Trophoblast cell (in vitro differentiated cells and primary cell): ENCODE data around the gene LVRN.

ENCODE experiments used
- DNase-seq, 2 donors: peaks; one replicate each; pipeline ENCODE4 v3.0.0-alpha.2; 2016
- H2AFZ ChIP-seq: 2 replicates; pipeline ENCODE4 v1.6.1; 2013; ENCODE audit warnings: low read length, moderate library complexity, mild to moderate bottlenecking; ENCODE audit not compliant: insufficient read depth, poor library complexity
- H2AK5ac ChIP-seq: 2 replicates; pipeline ENCODE4 v1.6.1; 2013; ENCODE audit warnings: mild to moderate bottlenecking, low read length
- H2BK120ac ChIP-seq: 2 replicates; pipeline ENCODE4 v1.6.1; 2013; ENCODE audit warnings: low read length, mild to moderate bottlenecking, moderate library complexity; ENCODE audit not compliant: insufficient read depth, poor library complexity
- H2BK12ac ChIP-seq: 2 replicates; pipeline ENCODE4 v1.6.1; 2013; ENCODE audit warnings: mild to moderate bottlenecking, low read length, moderate library complexity
- H2BK5ac ChIP-seq: 2 replicates; pipeline ENCODE4 v1.6.1; 2013; ENCODE audit warnings: low read length, low read depth, moderate library complexity, mild to moderate bottlenecking; ENCODE audit not compliant: poor library complexity
- H3K14ac ChIP-seq: 2 replicates; pipeline ENCODE4 v1.6.1; 2013; ENCODE audit warnings: mild to moderate bottlenecking, low read length
- H3K18ac ChIP-seq: 2 replicates; pipeline ENCODE4 v1.6.1; 2013; ENCODE audit warnings: mild to moderate bottlenecking, low read length
- H3K23ac ChIP-seq: 2 replicates; pipeline ENCODE4 v1.6.1; 2013; ENCODE audit warnings: low read length
- H3K27ac ChIP-seq: 2 replicates; pipeline ENCODE4 v1.5.1; 2013; ENCODE audit warnings: low read depth, mild to moderate bottlenecking, inconsistent platforms, low read length, moderate library complexity
- H3K27me3 ChIP-seq: 2 replicates; pipeline ENCODE4 v1.6.1; 2013; ENCODE audit warnings: inconsistent platforms, mild to moderate bottlenecking, low read length, moderate library complexity; ENCODE audit not compliant: insufficient read depth
- H3K36me3 ChIP-seq, 2 experiments: 1 replicate in 1 of 2; 2 replicates in 1 of 2; pipeline ENCODE4 v1.6.1; 2013; ENCODE audit warnings: low read length in 2 of 2, mild to moderate bottlenecking in 2 of 2, moderate library complexity in 1 of 2; ENCODE audit not compliant: insufficient read depth in 2 of 2, control insufficient read depth in 1 of 2
- H3K4ac ChIP-seq: 2 replicates; pipeline ENCODE4 v1.6.1; 2013; ENCODE audit warnings: low read depth, mild to moderate bottlenecking, low read length, moderate library complexity
- H3K4me1 ChIP-seq, 2 experiments: 1 replicate in 1 of 2; 2 replicates in 1 of 2; pipeline ENCODE4 v1.6.1; 2013; ENCODE audit warnings: low read length in 2 of 2, mild to moderate bottlenecking in 2 of 2, moderate library complexity in 1 of 2; ENCODE audit not compliant: insufficient read depth in 2 of 2, control insufficient read depth in 1 of 2
- H3K4me2 ChIP-seq: 2 replicates; pipeline ENCODE4 v1.6.1; 2013; ENCODE audit warnings: inconsistent platforms, mild to moderate bottlenecking, low read length, moderate library complexity
- H3K4me3 ChIP-seq: 2 replicates; pipeline ENCODE4 v1.5.1; 2013; ENCODE audit warnings: mild to moderate bottlenecking, low read depth, low read length, inconsistent platforms
- H3K79me1 ChIP-seq: one replicate; pipeline ENCODE4 v1.6.1; 2013; ENCODE audit warnings: low read length
- H3K79me2 ChIP-seq: 2 replicates; pipeline ENCODE4 v1.6.1; 2013; ENCODE audit warnings: low read length, mild to moderate bottlenecking; ENCODE audit not compliant: control insufficient read depth, insufficient read depth, poor library complexity
- H3K9ac ChIP-seq: 2 replicates; pipeline ENCODE4 v1.6.1; 2013; ENCODE audit warnings: mild to moderate bottlenecking, low read length
- H3K9me3 ChIP-seq: 2 replicates; pipeline ENCODE4 v1.6.1; 2013; ENCODE audit warnings: low read depth, mild to moderate bottlenecking, control low read depth, inconsistent platforms, low read length; ENCODE audit not compliant: insufficient read depth
- H4K12ac ChIP-seq: 2 replicates; pipeline ENCODE4 v1.6.1; 2013; ENCODE audit warnings: low read depth, mild to moderate bottlenecking, low read length, moderate library complexity
- H4K8ac ChIP-seq: 2 replicates; pipeline ENCODE4 v1.6.1; 2013; ENCODE audit warnings: low read depth, mild to moderate bottlenecking, low read length, moderate library complexity
- H4K91ac ChIP-seq: one replicate; pipeline ENCODE4 v1.6.1; 2013; ENCODE audit warnings: low read depth, mild to moderate bottlenecking, low read length, moderate library complexity
- WGBS: extraction: QIAGEN DNeasy Blood & Tissue Kit; methylation state at CpG from one replicate; pipeline ENCODE4 v1.1.7; 2013; ENCODE audit warnings: missing lambda C conversion rate; ENCODE audit not compliant: insufficient read length, insufficient coverage; ENCODE audit errors: extremely low coverage; 5-methylcytosine and 5-hydroxymethylcytosine counted together

Gene LVRN

DNA sequence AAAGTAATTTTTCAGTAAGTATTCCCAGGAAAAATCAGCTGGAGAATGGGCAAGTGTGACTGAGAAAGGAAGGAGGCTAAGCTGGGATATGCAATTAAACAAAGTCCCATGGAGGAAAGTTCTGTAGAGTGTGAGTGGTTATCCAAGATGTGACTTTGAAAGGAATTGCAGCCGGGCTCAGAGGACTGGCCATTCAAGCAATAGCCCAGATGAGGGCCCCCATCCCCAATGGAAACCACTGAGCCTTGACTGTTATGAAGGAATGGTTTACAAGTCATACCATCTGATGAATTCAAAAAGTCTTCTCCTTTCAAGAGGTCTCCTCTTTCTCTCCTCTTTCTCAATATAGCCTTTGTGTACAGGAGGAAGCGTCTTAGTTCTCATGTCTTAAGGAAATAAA is 6.5 kb downstream of the LVRN start:
- Histone ChIP-seq H3K4me2 (no peak overlapping the region), H4K8ac (no peak overlapping the region), H3K79me2 (no peaks in the 10 kb centered on the region), H3K9me3 (no peaks in the 10 kb centered on the region), H4K91ac (no peak overlapping the region), H3K27me3 (no peaks in the 10 kb centered on the region), H3K4me3 (no peak overlapping the region), H3K14ac (no peak overlapping the region), H2AFZ (no peak overlapping the region), H3K4ac (no peak overlapping the region), H2BK12ac (no peak overlapping the region), H2BK120ac (no peak overlapping the region), H3K23ac (no peak overlapping the region), H3K36me3 (no peaks in the 10 kb centered on the region), H2BK5ac (no peak overlapping the region), H3K9ac (no peak overlapping the region), H2AK5ac (no peak overlapping the region), H4K12ac (no peak overlapping the region), H3K4me1 (no peaks in the 10 kb centered on the region), H3K79me1 (no peaks in the 10 kb centered on the region), H3K27ac (no peak overlapping the region), H3K18ac (no peak overlapping the region)
- no peak for DNase-seq
- WGBS = no CpG with 5 or more reads among the region's 2 CpGs

DNA sequence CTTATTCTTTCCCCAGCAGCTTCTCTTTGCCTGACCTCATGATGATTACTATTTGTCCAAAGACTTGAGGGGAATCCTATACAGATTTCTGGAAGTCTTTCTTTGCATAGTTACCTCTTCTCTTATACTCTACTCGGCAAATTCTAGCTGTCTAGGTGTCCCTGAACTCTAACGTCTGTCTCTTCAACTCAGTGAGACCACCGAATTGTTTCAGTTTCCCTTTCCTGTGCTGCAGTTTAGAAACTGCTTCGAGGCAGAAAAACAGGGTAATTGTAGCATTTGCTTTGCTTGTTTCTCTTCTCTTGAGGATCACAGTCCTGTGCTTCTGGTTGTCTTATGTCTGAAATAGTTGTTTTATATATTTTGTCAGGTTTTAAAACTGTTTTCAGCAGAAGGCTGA is 14.8 kb downstream of the LVRN start:
- no peak overlapping the region for H3K14ac ChIP-seq
- H3K36me3 ChIP-seq = no peaks in the 10 kb centered on the region
- H2AK5ac ChIP-seq = no peak overlapping the region
- no CpG with 5 or more reads among the region's 4 CpGs for WGBS
- H2BK120ac ChIP-seq = no peak overlapping the region
- no peaks in the 10 kb centered on the region for H3K79me2 ChIP-seq
- no peak overlapping the region for H2BK12ac ChIP-seq
- no peak overlapping the region for H2BK5ac ChIP-seq
- H4K12ac ChIP-seq = no peak overlapping the region
- H3K4me1 ChIP-seq = no peaks in the 10 kb centered on the region
- H3K9ac ChIP-seq = no peak overlapping the region
- DNase-seq = no peak
- H3K9me3 ChIP-seq = no peaks in the 10 kb centered on the region
- H4K8ac ChIP-seq = no peak overlapping the region
- no peak overlapping the region for H3K4me3 ChIP-seq
- no peak overlapping the region for H3K27ac ChIP-seq
- no peak overlapping the region for H3K18ac ChIP-seq
- H2AFZ ChIP-seq = no peak overlapping the region
- no peak overlapping the region for H3K4me2 ChIP-seq
- no peak overlapping the region for H3K4ac ChIP-seq
- H4K91ac ChIP-seq = no peak overlapping the region
- H3K23ac ChIP-seq = no peak overlapping the region
- no peaks in the 10 kb centered on the region for H3K27me3 ChIP-seq
- no peaks in the 10 kb centered on the region for H3K79me1 ChIP-seq

DNA sequence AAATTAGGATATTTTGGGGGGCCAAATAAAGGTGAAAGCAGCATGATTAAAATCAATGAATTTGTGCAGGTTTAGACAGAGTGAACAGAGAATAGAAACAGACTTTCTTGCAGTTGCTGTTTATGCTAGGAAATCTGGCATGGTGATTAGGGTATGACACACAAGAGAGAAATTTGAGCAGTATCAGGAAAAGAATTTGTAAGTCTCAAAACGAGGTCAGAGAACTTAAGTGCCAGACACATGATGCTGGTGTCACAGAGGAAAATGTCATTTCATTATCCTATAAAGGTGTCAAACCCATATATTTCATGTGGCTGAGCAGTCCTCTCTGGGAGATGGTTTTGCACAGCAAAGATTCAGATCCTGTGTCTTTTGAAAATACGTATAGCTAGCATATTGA is 15.7 kb downstream of the LVRN start:
- no peak overlapping the region for H3K27ac ChIP-seq
- H3K79me1 ChIP-seq = no peaks in the 10 kb centered on the region
- peak in 1 of 2 donors; percentile 80 for DNase-seq
- H2AK5ac ChIP-seq = no peak overlapping the region
- no CpG with 5 or more reads among the region's 2 CpGs for WGBS
- no peak overlapping the region for H4K91ac ChIP-seq
- H3K4me3 ChIP-seq = no peak overlapping the region
- no peaks in the 10 kb centered on the region for H3K36me3 ChIP-seq
- H3K23ac ChIP-seq = no peak overlapping the region
- no peaks in the 10 kb centered on the region for H3K9me3 ChIP-seq
- H3K14ac ChIP-seq = no peak overlapping the region
- H2BK120ac ChIP-seq = no peak overlapping the region
- H3K18ac ChIP-seq = no peak overlapping the region
- H2AFZ ChIP-seq = no peak overlapping the region
- H4K12ac ChIP-seq = no peak overlapping the region
- no peak overlapping the region for H4K8ac ChIP-seq
- no peak overlapping the region for H2BK5ac ChIP-seq
- no peak overlapping the region for H3K4ac ChIP-seq
- no peak overlapping the region for H3K9ac ChIP-seq
- H3K4me1 ChIP-seq = no peaks in the 10 kb centered on the region
- no peaks in the 10 kb centered on the region for H3K79me2 ChIP-seq
- H3K27me3 ChIP-seq = no peaks in the 10 kb centered on the region
- H2BK12ac ChIP-seq = no peak overlapping the region
- H3K4me2 ChIP-seq = no peak overlapping the region

DNA sequence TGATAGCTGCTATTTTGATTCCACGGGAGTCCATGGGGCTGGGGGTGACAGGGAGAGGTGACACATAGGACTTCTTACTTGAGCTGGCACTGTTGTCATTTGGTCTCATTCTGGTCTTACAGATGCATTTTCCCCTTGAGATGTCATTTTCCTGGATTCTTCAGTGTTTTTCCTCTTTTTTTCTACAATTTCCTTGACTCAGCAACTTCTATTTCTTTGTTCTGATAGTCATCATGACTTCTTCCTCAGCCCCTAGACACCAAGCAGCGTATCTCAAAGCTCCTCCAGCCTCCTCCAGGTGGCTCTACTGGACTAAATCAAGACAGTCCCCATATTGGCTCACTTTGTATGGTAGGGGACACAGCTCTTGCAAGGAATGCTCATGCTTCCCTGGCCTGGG is 16.5 kb downstream of the LVRN start:
- no peak for DNase-seq
- no peak overlapping the region for H4K12ac ChIP-seq
- H3K79me2 ChIP-seq = no peaks in the 10 kb centered on the region
- H3K9me3 ChIP-seq = no peaks in the 10 kb centered on the region
- H2BK5ac ChIP-seq = no peak overlapping the region
- no peaks in the 10 kb centered on the region for H3K27me3 ChIP-seq
- WGBS = no CpG with 5 or more reads among the region's 2 CpGs
- H3K9ac ChIP-seq = no peak overlapping the region
- no peaks in the 10 kb centered on the region for H3K4me1 ChIP-seq
- H3K4ac ChIP-seq = no peak overlapping the region
- no peak overlapping the region for H3K14ac ChIP-seq
- H3K79me1 ChIP-seq = no peaks in the 10 kb centered on the region
- no peak overlapping the region for H3K18ac ChIP-seq
- H3K23ac ChIP-seq = no peak overlapping the region
- H3K4me3 ChIP-seq = no peak overlapping the region
- H2AK5ac ChIP-seq = no peak overlapping the region
- H3K4me2 ChIP-seq = no peak overlapping the region
- H4K91ac ChIP-seq = no peak overlapping the region
- H3K27ac ChIP-seq = no peak overlapping the region
- no peak overlapping the region for H2BK120ac ChIP-seq
- H2AFZ ChIP-seq = no peak overlapping the region
- H3K36me3 ChIP-seq = no peaks in the 10 kb centered on the region
- no peak overlapping the region for H4K8ac ChIP-seq
- H2BK12ac ChIP-seq = no peak overlapping the region
